OCI-LY1 (cell line): ENCODE results near the gene GLIS1.

Experiments
- H2AFZ ChIP-seq: fragments of 200-600 bp; sonication (generic), shearing (Covaris generic); 2 replicates; pipeline ENCODE4 v1.6.0; 2014; ENCODE audit warnings: antibody characterized with exemption, mild to moderate bottlenecking, low read length
- H3F3A ChIP-seq: fragments of 200-600 bp; sonication (generic), shearing (Covaris generic); 2 replicates; pipeline ENCODE4 v1.6.0; 2014; ENCODE audit warnings: mild to moderate bottlenecking, antibody characterized with exemption, low read length, moderate library complexity; ENCODE audit not compliant: insufficient read depth
- H3K27ac ChIP-seq: fragments of 200-600 bp; sonication (generic); 2 replicates; pipeline ENCODE4 v1.5.1; 2014; ENCODE audit warnings: low read length, mixed run types, mild to moderate bottlenecking, low read depth; ENCODE audit not compliant: poor library complexity, severe bottlenecking
- H3K27me3 ChIP-seq: fragments of 200-600 bp; sonication (generic); 2 replicates; pipeline ENCODE4 v1.6.0; 2014; ENCODE audit warnings: antibody characterized with exemption, mild to moderate bottlenecking, low read length, moderate library complexity; ENCODE audit not compliant: insufficient read depth
- H3K36me3 ChIP-seq: fragments of 200-600 bp; sonication (generic); 2 replicates; pipeline ENCODE4 v1.6.1; 2014; ENCODE audit warnings: mild to moderate bottlenecking, antibody characterized with exemption, low read length, moderate library complexity, mixed read lengths; ENCODE audit not compliant: insufficient read depth
- H3K4me1 ChIP-seq: fragments of 200-600 bp; sonication (generic); 2 replicates; pipeline ENCODE4 v1.5.1; 2014; ENCODE audit warnings: mild to moderate bottlenecking, low read length, moderate library complexity; ENCODE audit not compliant: insufficient read depth, severe bottlenecking
- H3K4me2 ChIP-seq: fragments of 200-600 bp; sonication (generic), shearing (Covaris generic); 2 replicates; pipeline ENCODE4 v1.6.1; 2014; ENCODE audit warnings: low read length
- H3K4me3 ChIP-seq: fragments of 200-600 bp; sonication (generic); 2 replicates; pipeline ENCODE4 v1.5.1; 2014; ENCODE audit warnings: low read length, low read depth, mild to moderate bottlenecking, mixed read lengths; ENCODE audit not compliant: poor library complexity, severe bottlenecking
- H3K79me2 ChIP-seq: fragments of 200-600 bp; shearing (Covaris generic); 2 replicates; pipeline ENCODE4 v1.6.1; 2016; ENCODE audit warnings: mixed run types, low read length, mixed read lengths; ENCODE audit not compliant: insufficient read depth
- H3K9ac ChIP-seq: fragments of 200-600 bp; sonication (generic), shearing (Covaris generic); 2 replicates; pipeline ENCODE4 v1.6.1; 2014; ENCODE audit warnings: mild to moderate bottlenecking, low read length, mixed read lengths
- H3K9me2 ChIP-seq: fragments of 200-600 bp; sonication (generic), shearing (Covaris generic); 2 replicates; pipeline ENCODE4 v1.6.1; 2014; ENCODE audit warnings: low read depth, mild to moderate bottlenecking, low read length, mixed read lengths
- H3K9me3 ChIP-seq: fragments of 200-600 bp; shearing (Covaris generic); 2 replicates; pipeline ENCODE4 v1.6.1; 2014; ENCODE audit warnings: low read length, mixed read lengths
- H4K20me1 ChIP-seq: fragments of 200-600 bp; sonication (generic), shearing (Covaris generic); 2 replicates; pipeline ENCODE4 v1.6.0; 2016; ENCODE audit warnings: mild to moderate bottlenecking, low read length; ENCODE audit not compliant: insufficient read depth
- CTCF ChIP-seq: fragments of 200-600 bp; sonication (generic), shearing (Covaris generic); IDR thresholded peaks from 2 replicates; pipeline ENCODE4 v1.5.1; 2017; ENCODE audit warnings: mild to moderate bottlenecking, antibody characterized with exemption, low read length, moderate library complexity, mixed read lengths
- EZH2 ChIP-seq: fragments of 200-600 bp; sonication (generic), shearing (Covaris generic); IDR thresholded peaks from 2 replicates; pipeline ENCODE4 v1.8.0; 2017; ENCODE audit warnings: borderline replicate concordance, mixed run types, mild to moderate bottlenecking, antibody characterized with exemption, low read length, moderate library complexity, mixed read lengths

Gene GLIS1

GRCh38 chr1:53552146-53552861 lies 186.7 kb downstream of the GLIS1 start:
- TF ChIP-seq EZH2 = no peak
- no peaks in the 10 kb centered on the region for H3K79me2 ChIP-seq
- no peaks in the 10 kb centered on the region for H4K20me1 ChIP-seq
- H3K9me3 ChIP-seq = no peaks in the 10 kb centered on the region
- no peak overlapping the region for H2AFZ ChIP-seq
- no peaks in the 10 kb centered on the region for H3K9me2 ChIP-seq
- H3K36me3 ChIP-seq = no peaks in the 10 kb centered on the region
- H3K27me3 ChIP-seq = peaks cover 4% of the 10 kb centered on the region
- H3K4me3 ChIP-seq = no peak overlapping the region
- H3K4me1 ChIP-seq = no peaks in the 10 kb centered on the region
- no peaks in the 10 kb centered on the region for H3F3A ChIP-seq
- H3K4me2 ChIP-seq = no peak overlapping the region
- no peak overlapping the region for H3K27ac ChIP-seq
- no peak overlapping the region for H3K9ac ChIP-seq

DNA sequence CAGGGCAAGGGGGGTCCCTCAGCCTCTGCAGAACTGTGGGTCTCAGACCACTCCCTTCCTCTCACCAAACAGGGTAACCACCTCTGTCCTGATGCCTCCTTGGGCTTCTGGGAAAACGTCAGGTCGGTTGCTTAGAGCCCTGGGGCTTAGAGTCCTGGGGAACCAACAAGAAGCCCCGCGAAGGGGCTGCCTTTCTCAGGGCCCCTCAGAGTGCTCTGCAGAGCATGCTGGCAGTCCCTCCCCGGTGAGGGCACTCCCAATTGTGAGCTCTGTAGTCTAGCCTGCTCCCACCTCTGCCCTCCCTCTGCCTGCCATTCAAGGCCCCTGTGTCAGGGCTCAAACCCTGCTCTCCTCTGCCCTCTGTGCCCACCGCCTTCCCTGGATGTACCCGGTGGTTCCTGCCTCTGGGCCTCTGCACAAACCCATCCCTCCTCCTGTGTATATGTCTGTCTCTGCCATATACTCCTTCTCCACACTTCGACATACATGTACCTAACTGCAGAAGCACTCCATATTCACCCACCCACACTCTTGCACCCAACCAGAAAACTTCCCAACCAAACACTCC lies 187.5 kb downstream of the GLIS1 start:
- Histone ChIP-seq H3K36me3 (no peaks in the 10 kb centered on the region), H3K27me3 (peaks cover 4% of the 10 kb centered on the region), H4K20me1 (no peaks in the 10 kb centered on the region), H3K9me2 (no peaks in the 10 kb centered on the region), H3K9ac (no peak overlapping the region), H3F3A (no peaks in the 10 kb centered on the region), H3K9me3 (no peaks in the 10 kb centered on the region), H3K4me1 (no peaks in the 10 kb centered on the region), H3K4me2 (no peak overlapping the region), H2AFZ (no peak overlapping the region), H3K79me2 (no peaks in the 10 kb centered on the region), H3K4me3 (no peak overlapping the region), H3K27ac (no peak overlapping the region)
- TF ChIP-seq CTCF = no peak
- no peak for TF ChIP-seq EZH2

- H3K36me3 ChIP-seq = no peaks in the 10 kb centered on the region
- no peak overlapping the region for H3K27ac ChIP-seq
- no peak overlapping the region for H2AFZ ChIP-seq
- H3F3A ChIP-seq = no peaks in the 10 kb centered on the region
- TF ChIP-seq EZH2 (no peak), CTCF (no peak)
- no peaks in the 10 kb centered on the region for H3K9me3 ChIP-seq
- no peak overlapping the region for H3K9ac ChIP-seq
- H3K27me3 ChIP-seq = peaks cover 4% of the 10 kb centered on the region
- no peaks in the 10 kb centered on the region for H3K4me1 ChIP-seq
- H3K4me3 ChIP-seq = no peak overlapping the region
- no peak overlapping the region for H3K4me2 ChIP-seq
- no peaks in the 10 kb centered on the region for H3K79me2 ChIP-seq
- no peaks in the 10 kb centered on the region for H4K20me1 ChIP-seq
- no peaks in the 10 kb centered on the region for H3K9me2 ChIP-seq
These were observed 188.7 kb downstream of the GLIS1 start for GRCh38 chr1:53550201-53550741.
